Measurements from ENCODE around the gene FAM120A.

FAM120A gene

DNA sequence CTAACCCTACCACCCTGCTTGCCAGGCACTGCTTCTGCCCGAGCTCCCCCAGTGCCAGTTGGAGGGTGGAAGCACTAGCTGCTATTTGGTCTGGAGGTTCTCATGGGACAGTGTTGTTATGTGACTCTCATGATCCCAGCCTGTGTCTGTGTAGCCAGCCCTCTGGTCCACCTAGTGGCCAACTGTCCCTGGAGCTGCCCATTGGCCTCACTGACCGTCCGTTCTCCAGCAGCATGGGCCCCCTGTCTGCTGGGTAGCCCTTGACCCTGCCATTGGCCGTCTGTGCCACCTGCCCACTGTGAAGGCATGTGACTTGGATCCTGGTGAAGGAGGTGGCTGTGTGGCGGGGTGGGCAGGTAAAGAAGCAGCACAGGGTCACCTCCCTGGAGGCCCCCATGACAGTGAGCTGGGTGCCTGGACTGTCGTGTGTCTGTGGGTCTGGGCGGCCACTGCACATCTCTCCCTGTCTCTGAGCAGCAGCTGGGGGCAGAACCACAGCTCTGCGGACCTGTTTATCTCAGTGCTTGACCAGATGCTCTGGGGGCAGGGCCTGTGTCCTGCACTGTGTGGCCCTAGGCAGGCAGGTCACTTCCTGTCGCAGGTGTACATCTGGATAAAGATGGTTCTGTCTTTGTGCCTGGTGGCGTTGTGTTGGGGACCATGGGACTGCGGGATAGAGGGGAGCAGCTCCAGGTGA is 136.3 kb downstream of the FAM120A start:
- Histone ChIP-seq H2AFZ (ENCODE audit: low read depth, low read length) (no peak overlapping the region), H3K27me3 (ENCODE audit: control insufficient read depth in 1 of 2, insufficient read depth in 1 of 2, low read length in 2 of 2) (no peaks in the 10 kb centered on the region), H3K4me2 (ENCODE audit: low read length, poor library complexity, severe bottlenecking) (no peak overlapping the region), H3K36me3 (ENCODE audit: control insufficient read depth in 1 of 2, insufficient read depth in 2 of 2, low read depth in 1 of 2, low read length in 2 of 2) (peaks cover 0 to 18% of the 10 kb centered on the region in 2 experiments), H3K4me3 (ENCODE audit: insufficient read depth in 1 of 2, low read depth in 1 of 2, low read length in 2 of 2) (no peak overlapping the region), H2BK15ac (ENCODE audit: low read depth, poor library complexity, severe bottlenecking) (peak overlapping the region; percentile 12), H3K9me3 (ENCODE audit: control insufficient read depth, low read length) (peaks cover 16% of the 10 kb centered on the region), H2BK120ac (ENCODE audit: low read depth, low read length) (no peak overlapping the region), H3K23ac (ENCODE audit: low read length in 2 of 2) (no peak overlapping the region), H3K27ac (ENCODE audit: low read length, poor library complexity, severe bottlenecking) (no peak overlapping the region), H2BK12ac (ENCODE audit: low read length in 2 of 2) (no peak overlapping the region), H3K9ac (ENCODE audit: low read length) (no peak overlapping the region), H4K8ac (ENCODE audit: low read length) (no peak overlapping the region), H3K4ac (ENCODE audit: low read depth in 1 of 2, low read length in 2 of 2) (no peak overlapping the region), H2AK5ac (ENCODE audit: low read length, severe bottlenecking) (no peak overlapping the region), H3K14ac (ENCODE audit: low read length in 2 of 2) (peak overlapping the region in 1 of 2 experiments; percentile 36), H3K18ac (ENCODE audit: low read depth in 1 of 2, low read length in 2 of 2) (no peak overlapping the region), H3K79me1 (replicated peaks; ENCODE audit: low read length, poor library complexity, severe bottlenecking) (peaks cover 52% of the 10 kb centered on the region), H3K4me1 (ENCODE audit: control insufficient read depth, insufficient read depth, low read depth, low read length) (peaks cover 26% of the 10 kb centered on the region), H4K91ac (ENCODE audit: low read length) (no peak overlapping the region), H2BK5ac (ENCODE audit: low read depth, low read length, poor library complexity, severe bottlenecking) (no peak overlapping the region)
- no peak for DNase-seq
- WGBS: 89% methylated on average over 11 of the region's 11 CpGs

- H3K36me3 ChIP-seq (ENCODE audit: control insufficient read depth in 1 of 2, insufficient read depth in 2 of 2, low read depth in 1 of 2, low read length in 2 of 2): peaks cover 0 to 18% of the 10 kb centered on the region in 2 experiments
- peak overlapping the region in 1 of 2 experiments; percentile 17 for H3K23ac ChIP-seq (ENCODE audit: low read length in 2 of 2)
- no peaks in the 10 kb centered on the region for H3K27me3 ChIP-seq (ENCODE audit: control insufficient read depth in 1 of 2, insufficient read depth in 1 of 2, low read length in 2 of 2)
- H3K79me1 ChIP-seq (replicated peaks; ENCODE audit: low read length, poor library complexity, severe bottlenecking): peaks cover 58% of the 10 kb centered on the region
- H3K27ac ChIP-seq (ENCODE audit: low read length, poor library complexity, severe bottlenecking): no peak overlapping the region
- H4K91ac ChIP-seq (ENCODE audit: low read length): no peak overlapping the region
- H3K4me3 ChIP-seq (ENCODE audit: insufficient read depth in 1 of 2, low read depth in 1 of 2, low read length in 2 of 2): no peak overlapping the region
- no peak overlapping the region for H3K9ac ChIP-seq (ENCODE audit: low read length)
- peaks cover 26% of the 10 kb centered on the region for H3K4me1 ChIP-seq (ENCODE audit: control insufficient read depth, insufficient read depth, low read depth, low read length)
- no peak overlapping the region for H3K18ac ChIP-seq (ENCODE audit: low read depth in 1 of 2, low read length in 2 of 2)
- H3K4ac ChIP-seq (ENCODE audit: low read depth in 1 of 2, low read length in 2 of 2): no peak overlapping the region
- H2BK15ac ChIP-seq (ENCODE audit: low read depth, poor library complexity, severe bottlenecking): no peak overlapping the region
- H2AK5ac ChIP-seq (ENCODE audit: low read length, severe bottlenecking): peak overlapping the region; percentile 2
- H3K14ac ChIP-seq (ENCODE audit: low read length in 2 of 2): no peak overlapping the region
- no peak overlapping the region for H2BK12ac ChIP-seq (ENCODE audit: low read length in 2 of 2)
- H2BK5ac ChIP-seq (ENCODE audit: low read depth, low read length, poor library complexity, severe bottlenecking): no peak overlapping the region
- H2BK120ac ChIP-seq (ENCODE audit: low read depth, low read length): no peak overlapping the region
- DNase-seq: peak; percentile 47
- peaks cover 15% of the 10 kb centered on the region for H3K9me3 ChIP-seq (ENCODE audit: control insufficient read depth, low read length)
- no peak overlapping the region for H3K4me2 ChIP-seq (ENCODE audit: low read length, poor library complexity, severe bottlenecking)
- no peak overlapping the region for H4K8ac ChIP-seq (ENCODE audit: low read length)
- WGBS: 73% methylated on average over 10 of the region's 12 CpGs
- no peak overlapping the region for H2AFZ ChIP-seq (ENCODE audit: low read depth, low read length)
Measured at GRCh38 chr9:93588641-93589609, 137.4 kb downstream of the FAM120A start.

DNA sequence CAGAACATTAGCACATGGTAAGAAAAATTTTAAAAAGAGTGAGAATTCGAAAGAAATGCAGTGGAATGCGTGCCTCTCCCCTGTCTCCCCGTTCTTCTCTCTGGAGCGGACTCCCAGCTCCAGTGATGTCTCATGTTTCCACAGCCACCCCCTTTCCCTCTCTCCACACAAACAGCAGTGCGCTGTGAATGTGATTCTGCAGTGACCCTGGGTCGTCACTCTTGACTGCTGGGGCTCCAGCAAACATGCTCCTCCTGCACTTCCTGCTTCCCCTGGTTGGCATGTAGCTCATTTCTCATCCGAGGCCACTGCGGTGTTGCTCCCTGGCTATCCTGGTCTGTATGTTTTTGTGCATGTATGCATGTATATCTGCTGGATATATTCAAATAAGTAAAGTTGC is 138.2 kb downstream of the FAM120A start:
- H3K9me3 ChIP-seq (ENCODE audit: control insufficient read depth, low read length): peaks cover 7% of the 10 kb centered on the region
- no peak overlapping the region for H4K8ac ChIP-seq (ENCODE audit: low read length)
- 57% methylated on average over 8 of the region's 8 CpGs for WGBS
- peak; percentile 22 for DNase-seq
- no peak overlapping the region for H2BK5ac ChIP-seq (ENCODE audit: low read depth, low read length, poor library complexity, severe bottlenecking)
- H3K4me3 ChIP-seq (ENCODE audit: insufficient read depth in 1 of 2, low read depth in 1 of 2, low read length in 2 of 2): no peak overlapping the region
- no peak overlapping the region for H3K23ac ChIP-seq (ENCODE audit: low read length in 2 of 2)
- H2BK12ac ChIP-seq (ENCODE audit: low read length in 2 of 2): no peak overlapping the region
- no peak overlapping the region for H2BK15ac ChIP-seq (ENCODE audit: low read depth, poor library complexity, severe bottlenecking)
- H3K27ac ChIP-seq (ENCODE audit: low read length, poor library complexity, severe bottlenecking): peak overlapping the region; percentile 6
- peaks cover 0 to 18% of the 10 kb centered on the region in 2 experiments for H3K36me3 ChIP-seq (ENCODE audit: control insufficient read depth in 1 of 2, insufficient read depth in 2 of 2, low read depth in 1 of 2, low read length in 2 of 2)
- H3K4me2 ChIP-seq (ENCODE audit: low read length, poor library complexity, severe bottlenecking): peak overlapping the region; percentile 1
- no peak overlapping the region for H2BK120ac ChIP-seq (ENCODE audit: low read depth, low read length)
- peaks cover 65% of the 10 kb centered on the region for H3K79me1 ChIP-seq (replicated peaks; ENCODE audit: low read length, poor library complexity, severe bottlenecking)
- H2AFZ ChIP-seq (ENCODE audit: low read depth, low read length): no peak overlapping the region
- no peak overlapping the region for H4K91ac ChIP-seq (ENCODE audit: low read length)
- peak overlapping the region; percentile 13 for H3K9ac ChIP-seq (ENCODE audit: low read length)
- H3K27me3 ChIP-seq (ENCODE audit: control insufficient read depth in 1 of 2, insufficient read depth in 1 of 2, low read length in 2 of 2): no peaks in the 10 kb centered on the region
- H3K4me1 ChIP-seq (ENCODE audit: control insufficient read depth, insufficient read depth, low read depth, low read length): peaks cover 28% of the 10 kb centered on the region
- no peak overlapping the region for H3K4ac ChIP-seq (ENCODE audit: low read depth in 1 of 2, low read length in 2 of 2)
- H2AK5ac ChIP-seq (ENCODE audit: low read length, severe bottlenecking): no peak overlapping the region
- no peak overlapping the region for H3K14ac ChIP-seq (ENCODE audit: low read length in 2 of 2)
- no peak overlapping the region for H3K18ac ChIP-seq (ENCODE audit: low read depth in 1 of 2, low read length in 2 of 2)
